Neural cell (in vitro differentiated cells): ENCODE data around the gene SBNO2.

Experiments used
- CTCF ChIP-seq: fragments of 450-650 bp; IDR thresholded peaks from 2 replicates; pipeline ENCODE4 v1.5.1; 2014; ENCODE audit warnings: antibody characterized with exemption, mild to moderate bottlenecking, moderate library complexity; ENCODE audit not compliant: poor library complexity, severe bottlenecking
- EP300 ChIP-seq: fragments of 450-650 bp; conservative IDR thresholded peaks from 2 replicates; pipeline ENCODE4 v1.6.1; 2014; ENCODE audit warnings: antibody characterized with exemption, mild to moderate bottlenecking, moderate library complexity; ENCODE audit not compliant: poor library complexity, severe bottlenecking
- EZH2 ChIP-seq: fragments of 200-600, 300-800 bp; shearing (Covaris generic), sonication (generic); IDR thresholded peaks from 2 replicates; pipeline ENCODE4 v1.6.1; 2014; ENCODE audit warnings: antibody characterized with exemption, low read length, borderline replicate concordance, mild to moderate bottlenecking; ENCODE audit not compliant: insufficient read depth, poor library complexity, severe bottlenecking
- POLR2AphosphoS5 ChIP-seq: IDR thresholded peaks from 2 replicates; pipeline ENCODE4 v1.6.1; 2012
- RAD21 ChIP-seq: fragments of 450-650 bp; conservative IDR thresholded peaks from 2 replicates; pipeline ENCODE4 v1.6.1; 2014; ENCODE audit warnings: antibody characterized with exemption, mild to moderate bottlenecking, moderate library complexity
- REST ChIP-seq: IDR thresholded peaks from 2 replicates; pipeline ENCODE4 v1.6.1; 2012; ENCODE audit warnings: borderline replicate concordance
- SMC3 ChIP-seq: fragments of 450-650 bp; conservative IDR thresholded peaks from 2 replicates; pipeline ENCODE4 v1.6.1; 2014; ENCODE audit warnings: antibody characterized with exemption, mild to moderate bottlenecking, moderate library complexity; ENCODE audit not compliant: poor library complexity

- TF ChIP-seq CTCF (no peak), POLR2AphosphoS5 (no peak), RAD21 (no peak), REST (no peak), EP300 (no peak), EZH2 (no peak), SMC3 (no peak)
These were observed 32.1 kb downstream of the SBNO2 start for GRCh38 chr19:1141944-1142343.
